Measurements from ENCODE around the gene PHB1.

The PHB1 gene

GRCh38 chr17:49386373-49386772, 28.3 kb downstream of the PHB1 start:
- FAIRE-seq (no peak), DNase-seq (ENCODE audit: insufficient read length, low spot score) (no peak)
- no peak for TF ChIP-seq POLR2AphosphoS5 (IDR thresholded peaks at IDR 0.05; ENCODE audit: low read depth, low read length)
- TF ChIP-seq POLR2A (IDR thresholded peaks at IDR 0.05; ENCODE audit: low read depth, low read length): no peak

- TF ChIP-seq SPI1 (IDR thresholded peaks at IDR 0.05; ENCODE audit: low read depth, low read length) (no peak), TAF1 (IDR thresholded peaks at IDR 0.05; ENCODE audit: low read depth, low read length) (no peak), PAX5 (IDR thresholded peaks at IDR 0.05; ENCODE audit: insufficient read depth, low read length, severe bottlenecking) (no peak), POLR2A (IDR thresholded peaks at IDR 0.05; ENCODE audit: low read depth, low read length) (no peak), POLR2AphosphoS5 (IDR thresholded peaks at IDR 0.05; ENCODE audit: low read depth, low read length) (no peak), POU2F2 (IDR thresholded peaks at IDR 0.05; ENCODE audit: low read depth, low read length) (no peak)
- no peak for DNase-seq (ENCODE audit: insufficient read length, low spot score)
- FAIRE-seq: no peak
Observed at GRCh38 chr17:49384951-49385350, 29.7 kb downstream of the PHB1 start.

DNA sequence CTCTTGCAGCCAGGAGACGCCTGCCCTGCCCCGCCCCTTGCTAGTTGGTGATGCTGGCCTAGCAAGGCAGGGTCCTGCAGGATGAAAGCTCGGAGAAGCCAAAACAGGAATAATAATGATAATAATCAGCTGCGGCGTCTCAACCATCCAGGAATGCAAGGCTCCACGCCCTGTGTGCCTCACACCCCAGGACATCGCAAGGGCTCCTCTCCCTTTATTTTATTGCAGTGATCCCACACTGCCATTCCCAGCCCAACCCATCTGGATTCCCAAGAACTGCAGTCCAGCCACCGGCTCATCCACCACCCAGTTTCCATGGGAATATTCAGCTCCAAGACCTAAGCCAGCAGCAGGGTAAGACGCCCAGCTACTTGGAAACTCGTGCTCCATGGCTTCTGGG, 31.6 kb downstream of the PHB1 start:
- no peak for FAIRE-seq
- TF ChIP-seq PAX5 (IDR thresholded peaks at IDR 0.05; ENCODE audit: insufficient read depth, low read length, severe bottlenecking) (no peak), POU2F2 (IDR thresholded peaks at IDR 0.05; ENCODE audit: low read depth, low read length) (no peak), POLR2A (IDR thresholded peaks at IDR 0.05; ENCODE audit: low read depth, low read length) (no peak), POLR2AphosphoS5 (IDR thresholded peaks at IDR 0.05; ENCODE audit: low read depth, low read length) (no peak), SPI1 (IDR thresholded peaks at IDR 0.05; ENCODE audit: low read depth, low read length) (no peak), TAF1 (IDR thresholded peaks at IDR 0.05; ENCODE audit: low read depth, low read length) (no peak)
- DNase-seq (ENCODE audit: insufficient read length, low spot score): no peak

- no peak for TF ChIP-seq SPI1 (IDR thresholded peaks at IDR 0.05; ENCODE audit: low read depth, low read length)
- no peak for TF ChIP-seq POLR2A (IDR thresholded peaks at IDR 0.05; ENCODE audit: low read depth, low read length)
- TF ChIP-seq TAF1 (IDR thresholded peaks at IDR 0.05; ENCODE audit: low read depth, low read length): no peak
- TF ChIP-seq POU2F2 (IDR thresholded peaks at IDR 0.05; ENCODE audit: low read depth, low read length): no peak
- TF ChIP-seq PAX5 (IDR thresholded peaks at IDR 0.05; ENCODE audit: insufficient read depth, low read length, severe bottlenecking): no peak
- no peak for FAIRE-seq
Observed at GRCh38 chr17:49382556-49382955, 32.1 kb downstream of the PHB1 start.

GRCh38 chr17:49381793-49382192, 32.9 kb downstream of the PHB1 start:
- FAIRE-seq: no peak
- no peak for DNase-seq (ENCODE audit: insufficient read length, low spot score)
- no peak for TF ChIP-seq POU2F2 (IDR thresholded peaks at IDR 0.05; ENCODE audit: low read depth, low read length)
- no peak for TF ChIP-seq PAX5 (IDR thresholded peaks at IDR 0.05; ENCODE audit: insufficient read depth, low read length, severe bottlenecking)
- TF ChIP-seq TAF1 (IDR thresholded peaks at IDR 0.05; ENCODE audit: low read depth, low read length): no peak
- TF ChIP-seq POLR2A (IDR thresholded peaks at IDR 0.05; ENCODE audit: low read depth, low read length): no peak
- TF ChIP-seq POLR2AphosphoS5 (IDR thresholded peaks at IDR 0.05; ENCODE audit: low read depth, low read length): no peak
- TF ChIP-seq SPI1 (IDR thresholded peaks at IDR 0.05; ENCODE audit: low read depth, low read length): no peak

More at GRCh38 chr17:49382556-49382955, 32.1 kb downstream of the PHB1 start:
- DNase-seq (ENCODE audit: insufficient read length, low spot score): no peak

GRCh38 chr17:49381033-49381432, 33.6 kb downstream of the PHB1 start:
- no peak for TF ChIP-seq PAX5 (IDR thresholded peaks at IDR 0.05; ENCODE audit: insufficient read depth, low read length, severe bottlenecking)
- TF ChIP-seq POU2F2 (IDR thresholded peaks at IDR 0.05; ENCODE audit: low read depth, low read length): no peak
- no peak for TF ChIP-seq SPI1 (IDR thresholded peaks at IDR 0.05; ENCODE audit: low read depth, low read length)
- TF ChIP-seq POLR2A (IDR thresholded peaks at IDR 0.05; ENCODE audit: low read depth, low read length): no peak
- no peak for TF ChIP-seq TAF1 (IDR thresholded peaks at IDR 0.05; ENCODE audit: low read depth, low read length)
- TF ChIP-seq POLR2AphosphoS5 (IDR thresholded peaks at IDR 0.05; ENCODE audit: low read depth, low read length): no peak
- no peak for FAIRE-seq
- no peak for DNase-seq (ENCODE audit: insufficient read length, low spot score)

DNA sequence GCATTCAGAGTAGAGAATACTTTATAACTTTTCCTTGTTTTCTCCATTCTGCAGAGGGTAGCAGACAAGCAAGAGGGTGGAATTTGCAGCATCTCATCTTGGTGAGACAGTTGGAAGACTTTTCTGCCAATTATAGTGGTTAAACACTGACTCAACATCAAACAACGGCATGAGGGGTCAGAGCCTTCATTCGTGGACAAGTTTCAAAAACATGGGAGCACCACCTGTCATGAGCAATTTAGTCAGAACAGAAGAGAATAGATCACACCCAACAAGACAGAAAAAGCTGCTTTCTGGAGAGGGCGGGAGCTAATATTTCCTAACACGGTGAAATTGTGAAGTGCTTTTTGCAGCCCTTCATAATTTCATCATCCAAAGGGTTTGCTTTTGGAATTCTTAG, 34.8 kb downstream of the PHB1 start:
- TF ChIP-seq TAF1 (IDR thresholded peaks at IDR 0.05; ENCODE audit: low read depth, low read length): no peak
- TF ChIP-seq POLR2A (IDR thresholded peaks at IDR 0.05; ENCODE audit: low read depth, low read length): no peak
- TF ChIP-seq POU2F2 (IDR thresholded peaks at IDR 0.05; ENCODE audit: low read depth, low read length): no peak
- TF ChIP-seq PAX5 (IDR thresholded peaks at IDR 0.05; ENCODE audit: insufficient read depth, low read length, severe bottlenecking): no peak
- TF ChIP-seq SPI1 (IDR thresholded peaks at IDR 0.05; ENCODE audit: low read depth, low read length): no peak
- TF ChIP-seq POLR2AphosphoS5 (IDR thresholded peaks at IDR 0.05; ENCODE audit: low read depth, low read length): no peak
- FAIRE-seq: no peak
- no peak for DNase-seq (ENCODE audit: insufficient read length, low spot score)

GRCh38 chr17:49378311-49378710, 36.4 kb downstream of the PHB1 start:
- DNase-seq (ENCODE audit: insufficient read length, low spot score): no peak
- no peak for TF ChIP-seq PAX5 (IDR thresholded peaks at IDR 0.05; ENCODE audit: insufficient read depth, low read length, severe bottlenecking)
- no peak for TF ChIP-seq POLR2A (IDR thresholded peaks at IDR 0.05; ENCODE audit: low read depth, low read length)
- TF ChIP-seq POLR2AphosphoS5 (IDR thresholded peaks at IDR 0.05; ENCODE audit: low read depth, low read length): no peak
- TF ChIP-seq SPI1 (IDR thresholded peaks at IDR 0.05; ENCODE audit: low read depth, low read length): no peak
- no peak for TF ChIP-seq POU2F2 (IDR thresholded peaks at IDR 0.05; ENCODE audit: low read depth, low read length)
- no peak for TF ChIP-seq TAF1 (IDR thresholded peaks at IDR 0.05; ENCODE audit: low read depth, low read length)
- no peak for FAIRE-seq

DNA sequence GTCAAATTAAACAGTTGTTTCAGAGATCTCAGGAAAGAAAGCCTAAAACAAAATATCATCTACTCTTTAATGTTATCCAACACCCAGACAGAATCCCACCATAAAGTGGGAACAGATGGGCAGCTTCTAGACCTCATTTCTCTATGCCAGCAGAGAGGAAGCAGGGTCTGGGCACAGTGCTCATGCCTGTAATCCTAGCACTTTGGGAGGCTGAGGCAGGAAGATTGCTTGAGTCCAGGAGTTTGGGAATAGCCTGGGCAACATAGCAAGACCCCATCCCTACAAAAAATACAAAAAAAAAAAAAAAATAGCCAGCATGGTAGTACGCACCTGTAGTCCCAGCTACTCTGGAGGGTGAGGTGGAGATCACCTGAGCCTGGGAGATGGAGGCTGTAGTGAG, 39.1 kb downstream of the PHB1 start:
- no peak for DNase-seq (ENCODE audit: insufficient read length, low spot score)
- TF ChIP-seq POLR2A (IDR thresholded peaks at IDR 0.05; ENCODE audit: low read depth, low read length) (no peak), SPI1 (IDR thresholded peaks at IDR 0.05; ENCODE audit: low read depth, low read length) (no peak), PAX5 (IDR thresholded peaks at IDR 0.05; ENCODE audit: insufficient read depth, low read length, severe bottlenecking) (no peak), POU2F2 (IDR thresholded peaks at IDR 0.05; ENCODE audit: low read depth, low read length) (no peak)
- FAIRE-seq: no peak

- no peak for TF ChIP-seq POLR2AphosphoS5 (IDR thresholded peaks at IDR 0.05; ENCODE audit: low read depth, low read length)
- TF ChIP-seq TAF1 (IDR thresholded peaks at IDR 0.05; ENCODE audit: low read depth, low read length): no peak
- TF ChIP-seq SPI1 (IDR thresholded peaks at IDR 0.05; ENCODE audit: low read depth, low read length): no peak
- no peak for TF ChIP-seq POLR2A (IDR thresholded peaks at IDR 0.05; ENCODE audit: low read depth, low read length)
- no peak for TF ChIP-seq PAX5 (IDR thresholded peaks at IDR 0.05; ENCODE audit: insufficient read depth, low read length, severe bottlenecking)
- TF ChIP-seq POU2F2 (IDR thresholded peaks at IDR 0.05; ENCODE audit: low read depth, low read length): no peak
- no peak for FAIRE-seq
- DNase-seq (ENCODE audit: insufficient read length, low spot score): no peak
Observed at GRCh38 chr17:49373115-49373514, 41.6 kb downstream of the PHB1 start.
